Stimulated activated CD8-positive, alpha-beta memory T cell treated with anti-CD3 and anti-CD28 coated beads, Interleukin-7, amount 100 ng/mL, for 24 hours (primary cell): ENCODE measurements around the gene CDYL.
"Not testable (repeated sequence)": the region's sequence is repeated elsewhere in the genome, so short reads cannot be mapped to it uniquely, and the experiment has no call there.

Source experiments
- DNase-seq: peaks from one replicate; pipeline ENCODE4 v3.0.0-alpha.2; 2020; ENCODE audit warnings: low read depth

The CDYL gene

GRCh38 chr6:4846387-4846786, 70.2 kb downstream of the CDYL start:
- no peak for DNase-seq

DNA sequence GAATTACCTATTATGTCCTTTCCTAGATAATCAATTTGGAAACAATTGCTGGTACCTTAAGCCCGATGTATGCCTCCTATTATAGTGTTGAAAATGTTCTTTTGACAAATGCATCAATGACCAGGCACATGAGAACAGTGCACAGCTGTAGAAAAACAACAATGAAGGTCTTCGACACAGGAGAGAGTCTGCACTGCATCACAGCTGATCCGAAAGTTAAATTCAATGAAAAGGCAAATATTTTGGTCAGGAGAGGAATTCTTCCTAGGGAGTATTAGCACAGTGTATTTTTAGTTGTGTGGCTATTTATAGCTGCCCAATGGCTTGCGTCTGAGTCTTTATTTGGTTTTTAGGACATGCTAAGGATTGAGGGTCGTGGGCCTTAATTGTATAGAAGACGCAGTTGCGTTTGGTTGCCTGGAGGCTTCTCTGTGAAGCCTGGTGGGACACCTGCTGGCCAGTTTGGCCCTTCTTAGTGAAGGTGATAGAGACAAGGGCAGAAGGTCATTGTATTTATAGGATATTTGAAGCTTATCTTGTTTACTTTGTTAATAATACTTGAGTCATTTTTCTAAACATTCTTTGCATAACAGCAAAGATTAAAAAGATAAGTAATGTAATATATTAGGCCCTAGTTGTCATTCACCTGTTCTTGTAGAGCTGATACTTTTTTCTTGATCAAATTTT, 72.3 kb downstream of the CDYL start:
- no peak for DNase-seq

GRCh38 chr6:4849226-4850022, 73.2 kb downstream of the CDYL start:
- DNase-seq = no peak

- no peak for DNase-seq
Observed at GRCh38 chr6:4851035-4851434, 74.8 kb downstream of the CDYL start.

- DNase-seq = not testable (repeated sequence)
Observed at GRCh38 chr6:4852186-4852585, 76.0 kb downstream of the CDYL start.

DNA sequence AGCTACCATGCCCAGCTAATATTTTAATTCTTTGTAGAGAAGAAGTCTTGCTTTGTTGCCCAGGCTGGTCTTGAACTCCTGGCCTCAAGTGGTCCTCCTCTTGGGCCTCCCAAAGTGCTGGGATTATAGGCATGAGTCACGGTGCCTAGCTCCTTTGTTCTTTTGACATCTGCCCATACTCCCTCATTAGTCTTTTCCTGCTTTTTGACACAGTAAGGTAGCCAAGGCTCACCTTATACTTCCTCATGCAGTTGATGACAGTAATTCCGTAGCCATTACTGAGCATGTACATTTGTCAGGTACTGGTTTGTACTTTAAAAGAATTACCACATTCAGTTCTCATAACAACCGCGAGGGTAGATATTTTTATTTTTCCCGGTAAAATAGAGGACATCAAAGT, 76.7 kb downstream of the CDYL start:
- DNase-seq = no peak

GRCh38 chr6:4853349-4853748, 77.1 kb downstream of the CDYL start:
- no peak for DNase-seq

- DNase-seq = no peak
Observed at GRCh38 chr6:4853782-4854511, 77.7 kb downstream of the CDYL start.

DNA sequence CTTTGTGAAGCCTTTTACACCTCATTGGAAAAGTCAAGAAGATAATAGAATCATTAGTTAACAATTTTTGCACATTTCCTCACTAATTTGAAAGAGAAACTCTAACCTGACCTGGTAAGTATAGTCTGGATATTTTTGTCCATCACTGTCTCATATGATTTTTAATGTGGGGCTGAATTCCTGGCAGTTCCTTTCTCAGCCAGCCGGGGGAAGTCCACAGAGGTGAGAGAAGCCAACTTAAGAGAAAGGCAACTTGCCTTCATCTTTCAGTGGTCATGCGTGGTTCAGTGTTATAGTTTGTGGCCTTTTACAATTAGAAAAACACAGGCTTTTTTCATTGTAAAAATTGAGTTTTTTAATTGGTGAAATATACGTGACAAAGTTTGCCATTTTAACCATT, 80.6 kb downstream of the CDYL start:
- no peak for DNase-seq

DNA sequence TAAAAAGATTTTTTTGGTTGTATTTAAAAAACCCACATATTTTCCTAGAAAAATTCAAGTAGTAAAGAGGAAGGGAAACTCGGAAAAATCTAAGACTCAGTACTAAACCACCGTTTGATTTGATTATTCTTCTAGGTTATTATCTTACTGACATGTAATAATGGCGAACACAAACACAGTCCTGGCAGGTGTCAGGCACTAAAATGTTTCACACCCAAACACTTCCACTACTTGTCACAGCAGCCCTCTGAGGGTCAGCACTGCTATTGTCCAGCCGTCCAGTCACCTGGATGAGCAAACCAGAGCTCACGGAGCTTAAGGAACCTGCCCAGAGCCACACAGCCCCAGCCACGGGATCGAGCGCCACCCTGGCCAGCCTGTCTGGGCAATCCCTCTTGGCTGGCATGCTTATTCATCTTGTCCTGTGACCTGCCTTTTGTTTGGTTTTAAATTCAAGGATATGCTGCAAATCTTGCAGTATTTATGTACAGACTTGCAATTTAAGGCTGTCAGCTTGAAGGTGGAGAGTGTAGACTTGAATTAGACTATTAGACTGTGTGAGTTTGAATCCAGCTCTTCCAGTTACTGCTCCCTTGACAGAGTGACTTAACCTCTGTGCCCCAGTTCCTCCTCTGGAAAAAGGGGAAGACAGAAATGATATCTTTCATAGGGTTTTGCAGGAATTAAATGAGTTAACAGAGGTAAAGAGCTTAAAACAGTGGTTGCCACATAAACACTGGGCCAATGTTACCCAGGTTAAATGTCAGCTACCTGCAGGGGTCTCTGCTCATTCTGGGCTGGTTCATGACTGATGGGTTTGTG, 82.2 kb downstream of the CDYL start:
- DNase-seq = no peak

- DNase-seq = no peak
Observed at GRCh38 chr6:4860387-4860786, 84.2 kb downstream of the CDYL start.

DNA sequence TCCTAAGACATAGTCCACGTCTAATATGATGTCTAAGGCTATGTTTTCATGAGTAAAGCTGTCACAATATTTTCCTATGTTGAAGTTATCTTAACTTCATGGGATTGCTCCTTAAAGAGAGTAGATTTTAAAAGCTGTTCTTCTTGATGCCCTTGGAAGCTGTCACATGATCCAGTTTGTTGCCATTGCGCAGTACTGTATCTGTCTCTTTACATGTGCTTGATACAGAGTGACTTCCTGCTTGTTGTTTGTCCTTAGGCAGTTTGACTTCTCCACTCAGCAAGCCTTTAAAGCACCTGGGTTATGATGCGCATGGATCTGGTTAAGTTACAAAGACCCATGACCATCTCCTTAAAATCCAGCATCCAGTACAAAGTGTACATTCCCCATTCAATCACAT, 85.4 kb downstream of the CDYL start:
- no peak for DNase-seq

- DNase-seq = no peak
Observed at GRCh38 chr6:4864519-4864918, 88.3 kb downstream of the CDYL start.

GRCh38 chr6:4865006-4865405, 88.8 kb downstream of the CDYL start:
- not testable (repeated sequence) for DNase-seq

GRCh38 chr6:4870821-4871494, 94.8 kb downstream of the CDYL start:
- no peak for DNase-seq

DNA sequence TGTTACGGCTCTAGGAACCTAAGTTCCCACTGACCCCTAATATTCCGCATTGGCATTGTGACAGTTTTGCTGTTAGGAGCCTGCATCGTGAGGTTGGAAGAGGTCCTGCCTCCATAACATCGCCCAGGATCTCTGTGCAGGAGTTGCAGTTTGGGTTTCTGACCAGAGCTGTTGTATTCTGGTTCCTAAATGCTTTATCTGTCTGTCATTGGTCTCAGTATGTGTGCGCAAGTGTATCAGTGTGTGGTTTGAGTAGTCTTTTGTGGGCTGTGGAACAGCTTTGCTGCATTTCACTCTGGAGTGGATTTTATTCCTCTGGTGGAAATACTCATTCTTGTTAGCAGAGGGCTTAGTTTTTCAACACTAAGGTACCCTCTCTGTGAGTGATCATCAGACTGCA, 95.6 kb downstream of the CDYL start:
- DNase-seq = no peak

DNA sequence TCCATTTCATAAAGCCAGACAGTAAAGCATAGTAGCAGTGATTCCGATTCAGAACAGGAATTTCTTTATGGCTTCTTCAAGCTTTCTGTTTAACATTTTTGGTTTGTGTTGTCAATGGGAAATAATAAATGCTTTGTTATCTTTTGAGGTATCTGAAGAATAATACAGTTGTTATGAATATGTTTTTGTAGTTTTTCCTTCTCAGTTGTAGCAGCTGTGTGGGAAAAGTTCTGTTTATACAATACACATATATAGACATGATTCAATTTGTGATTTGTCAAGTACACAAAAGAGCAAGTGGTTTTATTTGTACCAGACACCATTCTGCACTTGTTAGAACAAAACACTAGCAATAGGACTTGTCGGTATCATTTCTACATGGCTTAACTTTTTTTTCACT, 96.6 kb downstream of the CDYL start:
- no peak for DNase-seq

DNA sequence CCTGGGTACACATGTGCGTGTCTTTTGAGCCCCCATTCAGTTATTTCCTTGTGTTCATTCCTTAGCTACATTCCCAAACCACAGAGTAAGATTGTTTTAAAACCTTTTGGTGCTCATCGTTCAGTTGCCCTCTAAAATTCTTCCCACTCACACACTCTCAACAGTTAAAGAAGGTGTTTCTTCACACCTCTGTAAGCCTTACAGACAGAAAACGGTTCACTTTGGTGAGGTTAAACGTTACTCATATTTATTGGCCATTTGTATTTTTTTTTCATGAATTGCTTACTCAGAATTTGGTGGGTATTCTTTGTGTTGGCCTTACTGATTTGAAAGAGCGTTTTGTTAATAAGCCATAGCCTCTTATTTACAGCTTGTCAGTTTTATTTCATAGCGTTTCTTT, 97.7 kb downstream of the CDYL start:
- no peak for DNase-seq

- no peak for DNase-seq
Observed at GRCh38 chr6:4879741-4880275, 103.6 kb downstream of the CDYL start.

GRCh38 chr6:4880363-4880762, 104.2 kb downstream of the CDYL start:
- DNase-seq = no peak

- no peak for DNase-seq
Observed at GRCh38 chr6:4883298-4883697, 107.1 kb downstream of the CDYL start.
